ENCODE results near the gene POU2AF2.
"Not testable (repeated sequence)": the region's sequence is repeated elsewhere in the genome, so short reads cannot be mapped to it uniquely, and the experiment has no call there.

Gene POU2AF2

GRCh38 chr11:111259896-111260295, 14.4 kb downstream of the POU2AF2 start:
- DNase-seq, result no peak

GRCh38 chr11:111260811-111261210, 15.3 kb downstream of the POU2AF2 start:
- DNase-seq, result no peak

DNA sequence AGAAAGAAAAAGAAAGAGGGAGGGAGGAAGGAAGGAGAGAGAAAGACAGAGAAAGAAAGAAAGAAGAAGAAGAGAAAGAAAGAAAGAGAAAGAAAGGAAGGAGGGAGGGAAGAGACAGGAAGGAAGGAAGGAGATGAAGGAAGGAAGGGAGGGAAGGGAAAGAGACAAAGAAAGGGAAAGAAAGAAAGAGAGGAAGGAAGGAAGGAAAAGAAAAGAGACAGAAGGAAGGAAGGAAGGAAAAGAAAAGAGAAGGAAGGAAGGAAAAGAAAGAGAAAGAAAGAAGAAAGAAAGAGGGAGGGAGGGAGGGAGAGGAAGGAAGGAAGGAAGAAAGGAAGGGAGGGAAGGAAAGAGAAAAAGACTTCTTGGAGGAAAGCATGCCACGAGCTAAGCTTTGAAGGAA, 19.1 kb downstream of the POU2AF2 start:
- DNase-seq, result no peak

DNA sequence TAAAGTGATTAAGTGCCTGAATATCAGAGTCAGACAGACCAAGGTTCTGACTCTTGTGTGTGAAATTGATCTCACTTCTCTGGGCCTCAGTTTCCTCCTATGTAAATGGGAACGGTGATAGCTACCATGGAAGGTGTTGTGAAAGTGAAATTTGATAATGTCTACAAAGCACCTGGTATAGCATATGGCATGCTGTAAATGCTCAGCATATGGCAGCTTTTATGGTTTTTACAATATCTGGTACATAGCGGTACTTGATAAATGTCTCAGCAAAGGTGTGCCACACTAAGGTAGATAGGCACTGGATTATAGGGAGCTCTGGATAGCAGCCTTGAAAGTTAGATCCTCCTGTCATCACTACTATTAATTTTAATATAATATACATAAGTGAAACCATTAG, 19.9 kb downstream of the POU2AF2 start:
- DNase-seq, result no peak

DNA sequence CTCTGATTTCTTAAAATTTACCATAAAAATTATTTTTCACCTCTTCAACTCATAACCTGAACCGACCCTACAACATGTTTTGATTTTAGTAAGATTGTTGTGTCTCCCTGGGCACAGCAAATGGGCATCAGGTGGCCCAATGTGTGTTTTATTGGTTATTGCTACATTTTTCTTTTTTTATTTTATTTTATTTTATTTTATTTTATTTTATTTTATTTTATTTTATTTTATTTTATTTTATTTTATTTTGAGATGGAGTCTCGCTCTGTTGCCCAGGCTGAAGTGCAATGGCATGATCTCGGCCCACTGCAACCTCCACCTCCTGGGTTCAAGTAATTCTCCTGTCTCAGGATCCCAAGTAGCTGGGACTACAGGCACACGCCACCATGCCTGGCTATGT, 22.8 kb downstream of the POU2AF2 start:
- not testable (repeated sequence) for DNase-seq

DNA sequence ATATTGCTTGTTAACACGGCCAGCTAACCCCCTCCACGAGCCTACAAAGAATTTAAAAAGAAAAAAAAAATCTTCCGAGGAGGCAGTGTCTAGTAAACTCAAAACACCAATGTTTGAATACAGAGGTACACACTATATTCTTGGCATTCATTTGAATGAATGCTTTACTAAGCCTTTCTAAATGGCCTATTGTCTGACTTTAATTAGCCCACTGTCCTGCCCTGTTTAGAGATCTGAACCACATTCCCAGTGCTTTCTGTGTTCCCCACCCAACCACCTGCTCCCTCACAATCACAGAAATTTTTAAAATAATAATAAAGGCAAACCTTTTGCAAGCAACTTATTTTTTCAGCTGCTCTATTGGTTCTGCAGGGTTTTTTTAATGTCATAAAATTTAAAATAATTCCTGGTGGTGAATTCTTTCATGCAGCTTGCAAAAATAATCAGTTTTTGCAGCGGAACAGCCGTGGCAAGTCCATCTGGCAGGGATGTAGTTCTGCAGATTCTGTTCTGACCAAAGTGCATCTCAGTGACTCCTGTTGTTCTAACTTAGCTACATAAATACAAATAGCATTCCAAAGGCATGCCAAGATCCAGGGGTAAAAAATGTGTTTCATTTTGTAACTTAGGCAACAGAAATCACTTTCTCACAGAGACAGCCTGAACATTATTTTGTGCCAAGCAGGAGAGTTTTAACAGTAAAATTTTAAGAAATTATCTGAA, 23.8 kb downstream of the POU2AF2 start:
- DNase-seq, result no peak

GRCh38 chr11:111272420-111272819, 26.9 kb downstream of the POU2AF2 start:
- DNase-seq, result no peak

- DNase-seq, result no peak
These were observed 37.1 kb downstream of the POU2AF2 start for GRCh38 chr11:111282562-111283075.

DNA sequence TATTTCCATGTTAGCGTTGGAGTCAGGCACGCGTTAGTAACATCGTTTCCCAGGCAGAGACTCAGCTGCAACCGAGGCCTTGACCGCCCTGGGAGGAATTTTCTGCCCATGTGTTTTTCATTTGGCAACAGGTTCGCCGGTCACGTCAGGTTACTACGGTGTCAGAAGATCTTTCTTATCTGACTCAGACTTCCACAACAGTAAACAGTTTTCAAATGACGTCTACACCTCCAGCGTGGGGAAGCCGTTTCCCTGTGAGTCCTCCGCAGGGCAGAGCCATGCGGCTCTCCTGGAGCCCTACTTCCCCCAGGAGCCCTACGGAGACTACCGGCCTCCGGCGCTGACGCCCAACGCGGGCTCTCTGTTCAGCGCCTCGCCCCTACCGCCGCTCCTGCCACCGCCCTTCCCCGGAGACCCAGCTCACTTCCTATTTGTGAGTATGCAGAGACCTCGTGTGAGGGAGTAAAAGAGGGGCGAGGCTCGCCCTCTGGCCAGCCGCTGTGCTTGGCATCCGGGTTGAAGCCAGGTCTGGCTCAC, 38.5 kb downstream of the POU2AF2 start:
- DNase-seq, result no peak

DNA sequence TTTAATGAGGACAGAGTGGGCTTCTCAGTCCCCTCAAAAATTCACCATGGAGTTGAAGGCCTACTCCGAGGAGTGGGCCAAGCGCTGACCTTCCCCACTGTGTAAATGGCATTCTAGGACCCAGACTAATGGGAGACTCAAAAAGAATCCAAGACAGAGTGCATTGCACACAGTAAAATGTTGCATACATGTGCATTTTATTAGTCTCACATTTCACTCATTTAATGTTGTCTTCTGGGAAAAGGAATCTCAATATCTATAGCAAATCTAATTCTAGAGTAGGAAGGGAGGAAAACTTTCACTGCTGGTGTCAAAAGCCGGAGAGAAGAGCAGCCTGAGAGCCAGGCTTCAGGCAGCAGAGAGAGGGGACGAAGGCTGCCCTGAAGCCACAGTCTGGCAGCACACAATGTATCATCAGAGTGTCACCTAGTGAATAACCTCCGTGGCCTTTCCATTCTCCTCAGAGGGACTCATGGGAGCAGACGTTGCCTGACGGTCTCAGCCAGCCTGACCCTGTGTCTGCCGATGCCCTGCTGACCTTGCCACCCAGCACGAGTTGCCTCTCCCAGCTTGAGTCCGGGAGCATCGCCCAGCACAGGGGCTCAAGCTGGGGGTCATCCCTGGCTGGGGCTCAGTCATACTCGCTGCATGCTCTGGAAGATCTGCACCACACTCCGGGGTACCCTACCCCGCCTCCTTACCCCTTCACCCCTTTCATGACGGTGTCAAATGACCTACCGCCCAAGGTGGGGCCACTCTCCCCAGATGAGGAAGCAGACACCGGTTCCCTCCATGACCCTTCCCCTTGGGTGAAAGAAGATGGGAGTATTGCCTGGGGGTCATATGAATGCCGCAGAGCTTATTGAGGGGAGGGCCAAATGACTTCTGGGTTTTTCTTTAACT, 39.9 kb downstream of the POU2AF2 start:
- no peak for DNase-seq

DNA sequence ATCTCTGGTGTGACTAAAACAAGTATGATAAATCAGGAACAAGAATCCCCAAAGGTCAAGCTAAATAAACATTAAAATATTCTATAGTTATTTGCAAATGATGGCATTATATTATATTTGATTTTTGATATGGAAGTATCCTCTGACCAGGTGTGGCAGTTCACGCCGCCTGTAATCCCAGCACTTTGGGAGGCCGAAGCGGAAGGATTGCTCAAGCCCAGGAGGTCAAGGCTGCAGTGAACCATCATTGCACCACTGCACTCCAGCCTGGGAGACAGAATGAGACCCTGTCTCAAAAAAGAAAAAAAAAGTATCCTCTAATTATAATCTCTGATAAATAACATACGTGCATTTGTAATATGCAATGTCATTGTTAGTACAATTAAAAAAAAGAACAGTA, 46.2 kb downstream of the POU2AF2 start:
- no peak for DNase-seq

GRCh38 chr11:111292408-111292807, 46.9 kb downstream of the POU2AF2 start:
- not testable (repeated sequence) for DNase-seq

DNA sequence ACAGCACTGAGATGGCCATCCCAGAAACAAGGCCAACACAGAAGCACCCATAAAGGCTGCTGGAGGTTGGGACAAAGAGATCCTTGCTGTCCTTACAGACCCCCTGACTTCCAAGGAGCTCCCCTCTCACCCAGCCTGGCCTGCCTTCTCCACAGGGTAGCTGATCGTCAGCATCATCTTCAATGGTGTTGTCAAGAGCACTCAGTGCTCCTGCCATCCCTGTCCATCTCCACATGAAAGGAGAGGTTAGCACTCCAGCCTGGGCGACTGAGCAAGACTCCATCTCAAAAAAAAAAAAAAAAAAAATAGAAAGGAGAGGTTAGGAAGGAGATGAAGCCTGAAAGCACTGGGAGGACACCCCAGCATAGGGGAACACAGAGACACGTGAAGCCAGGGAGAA, 50.7 kb downstream of the POU2AF2 start:
- no peak for DNase-seq

- no peak for DNase-seq
These were observed 52.2 kb downstream of the POU2AF2 start for GRCh38 chr11:111297696-111298095.

DNA sequence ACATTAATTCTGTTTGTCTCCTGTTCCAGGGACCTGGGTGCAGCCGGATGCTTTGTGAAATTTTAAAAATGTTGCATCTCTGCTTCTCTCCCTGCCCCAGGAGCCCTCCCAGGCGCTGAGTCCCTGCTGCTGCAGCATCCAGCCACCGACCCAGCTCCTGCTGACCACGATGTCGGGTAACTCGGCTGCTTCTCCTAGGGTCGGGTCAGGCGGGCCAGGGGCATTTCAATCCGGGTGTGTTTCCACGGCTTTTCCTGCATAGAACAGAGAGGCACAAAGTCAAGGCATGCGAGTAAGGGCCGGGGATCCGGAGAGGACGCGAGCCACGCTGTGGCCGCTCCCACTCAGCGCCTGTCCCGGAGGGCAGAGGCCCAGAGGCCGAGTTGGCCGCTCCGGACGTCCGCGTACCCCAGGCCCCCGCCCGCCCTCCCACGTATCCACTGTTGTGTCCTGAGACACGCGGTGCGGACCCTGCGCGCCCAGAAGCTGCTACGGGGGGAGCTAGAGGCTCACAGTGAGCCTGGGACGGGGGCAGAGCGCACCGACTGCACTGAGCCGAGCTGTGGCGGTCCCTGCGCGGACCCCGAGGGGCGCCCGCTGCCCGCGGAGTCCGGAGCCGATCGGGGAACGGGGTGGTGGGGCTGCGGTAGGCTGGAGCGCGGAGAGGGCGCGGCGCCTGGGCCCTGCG, 53.0 kb downstream of the POU2AF2 start, which contains the start of gene POU2AF3:
Gene POU2AF3 (plus strand): TSS at position 134 of the 688 bp plus-strand sequence. CDS start 36 bp downstream, at position 170.
- no peak for DNase-seq

DNA sequence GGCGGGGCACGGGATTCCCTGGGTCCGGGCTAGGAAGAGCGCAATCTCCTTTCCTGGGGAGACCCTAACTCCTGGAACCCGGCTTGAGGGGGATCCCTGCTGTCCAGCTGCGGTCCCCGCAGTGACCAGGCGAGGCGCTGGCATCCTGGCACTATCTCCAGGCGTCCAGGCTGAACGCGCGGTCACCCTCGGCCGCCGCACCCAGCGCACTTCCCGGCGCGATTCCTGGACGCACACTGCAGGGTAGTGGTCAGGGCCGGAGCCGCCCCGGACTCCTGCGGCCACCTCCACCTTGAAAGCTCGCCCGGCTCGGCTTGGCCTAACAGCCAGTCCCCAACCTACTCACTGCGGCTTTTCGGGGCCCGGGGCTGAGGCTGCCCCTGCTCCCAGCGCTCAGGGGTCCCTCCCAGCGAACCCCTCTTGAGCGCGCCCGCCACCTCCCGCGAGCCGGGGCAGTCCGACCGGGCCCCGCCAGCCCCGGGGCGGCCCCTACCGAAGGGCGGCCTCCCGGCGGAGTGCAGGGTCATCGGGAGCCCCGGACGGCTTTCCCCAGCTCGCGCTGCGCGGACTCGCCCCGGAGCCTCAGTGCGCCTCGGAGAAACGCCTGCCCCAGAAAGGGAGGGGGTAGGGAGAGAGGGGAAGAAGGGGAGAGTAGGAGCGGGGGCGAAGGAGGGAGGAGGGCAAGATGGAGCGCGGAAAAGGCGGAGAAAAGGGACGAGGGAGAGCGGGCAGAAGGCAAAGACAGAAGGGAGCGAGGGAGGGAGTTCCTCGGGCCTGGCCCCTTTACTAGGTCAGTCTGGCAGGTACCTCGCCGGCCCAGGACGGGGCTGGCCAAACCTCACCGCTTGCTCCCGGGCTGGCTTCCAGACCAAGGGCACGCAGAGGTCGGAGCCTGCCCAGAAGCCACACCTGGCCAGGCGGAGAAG, 53.8 kb downstream of the POU2AF2 start:
- DNase-seq, result no peak

DNA sequence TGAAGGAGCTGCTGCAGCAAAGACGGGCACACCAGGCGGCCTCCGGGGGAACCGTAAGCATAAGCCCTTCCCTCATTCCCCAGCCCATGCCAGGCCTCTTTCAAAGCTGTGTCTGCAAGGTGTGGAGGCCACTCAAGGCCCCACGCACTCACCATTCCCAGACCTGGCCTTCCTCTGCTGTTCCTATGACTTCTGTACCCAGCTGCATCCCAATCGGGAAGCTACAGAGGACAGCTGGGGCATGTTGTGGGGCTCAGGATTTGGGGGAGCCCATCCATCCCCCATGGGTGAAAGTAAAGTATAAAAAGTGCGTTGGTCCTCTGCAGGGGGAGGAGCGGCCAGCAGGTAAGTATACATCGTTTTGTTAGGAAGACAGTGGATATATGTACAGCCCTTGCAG, 55.0 kb downstream of the POU2AF2 start:
- no peak for DNase-seq

GRCh38 chr11:111301004-111301841, 55.7 kb downstream of the POU2AF2 start:
- no peak for DNase-seq

GRCh38 chr11:111301842-111302118, 56.3 kb downstream of the POU2AF2 start:
- DNase-seq, result no peak

DNA sequence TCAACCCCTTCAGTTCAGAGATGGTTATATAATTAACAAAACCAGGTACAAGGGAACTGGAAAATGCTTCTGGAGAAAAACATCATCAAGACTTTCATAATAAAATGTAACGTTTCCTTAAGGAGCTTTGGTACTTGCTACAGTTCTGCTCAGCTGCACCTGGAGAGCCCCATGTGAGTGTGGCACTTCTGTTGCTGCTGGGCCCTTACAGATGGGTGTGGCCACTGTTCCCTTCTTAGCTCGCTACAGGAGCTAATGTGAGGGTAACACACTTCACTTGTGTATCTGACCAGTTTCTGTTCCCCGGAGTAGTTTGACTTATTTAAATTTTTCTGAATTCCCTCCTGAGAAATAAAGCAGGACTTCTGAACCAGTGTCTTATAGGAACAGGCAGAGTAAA, 56.8 kb downstream of the POU2AF2 start:
- no peak for DNase-seq

GRCh38 chr11:111303461-111303860, 57.9 kb downstream of the POU2AF2 start:
- DNase-seq, result no peak
